DOHH2 (cell line): Measurements from ENCODE around the gene ABCB1.
"Not testable (repeated sequence)": the region's sequence is repeated elsewhere in the genome, so short reads cannot be mapped to it uniquely, and the experiment has no call there.

Experiments
- CTCF ChIP-seq: fragments of 200-600 bp; sonication (generic); IDR thresholded peaks from one replicate; pipeline ENCODE4 v1.5.1; 2014; ENCODE audit warnings: antibody characterized with exemption, mild to moderate bottlenecking, low read depth, low read length; ENCODE audit not compliant: poor library complexity, severe bottlenecking
- EZH2phosphoT487 ChIP-seq: fragments of 200-600 bp; sonication (generic); IDR thresholded peaks from 2 replicates; pipeline ENCODE4 v1.6.1; 2017; ENCODE audit warnings: borderline replicate concordance, mild to moderate bottlenecking, antibody characterized with exemption, low read length, moderate library complexity, mixed read lengths

DNA sequence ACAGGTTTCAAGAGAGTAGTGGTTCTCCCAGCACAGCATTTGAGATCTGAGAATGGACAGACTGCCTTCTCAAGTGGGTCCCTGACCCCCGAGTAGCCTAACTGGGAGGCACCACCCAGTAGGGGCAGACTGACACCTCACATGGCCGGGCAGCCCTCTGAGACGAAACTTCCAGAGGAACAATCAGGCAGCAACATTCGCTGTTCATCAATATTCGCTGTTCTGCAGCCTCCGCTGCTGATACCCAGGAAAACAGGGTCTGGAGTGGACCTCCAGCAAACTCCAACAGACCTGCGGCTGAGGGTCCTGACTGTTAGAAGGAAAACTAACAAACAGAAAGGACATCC, 135.2 kb downstream of the ABCB1 start:
- not testable (repeated sequence) for TF ChIP-seq CTCF, EZH2phosphoT487
